ES-I3 (cell line): ENCODE data around the gene TRDN.

Experiments
- H3K36me3 ChIP-seq: 2 replicates; pipeline ENCODE4 v1.6.1; 2013; ENCODE audit warnings: mild to moderate bottlenecking, low read length, control low read depth, moderate library complexity; ENCODE audit not compliant: insufficient read depth
- H3K4me1 ChIP-seq: 2 replicates; pipeline ENCODE4 v1.6.1; 2013; ENCODE audit warnings: mild to moderate bottlenecking, control low read depth, low read length; ENCODE audit not compliant: insufficient read depth
- H3K9ac ChIP-seq: 2 replicates; pipeline ENCODE4 v1.6.1; 2013; ENCODE audit warnings: low read depth, mild to moderate bottlenecking, low read length, moderate library complexity
- H3K9me3 ChIP-seq: 2 replicates; pipeline ENCODE4 v1.6.1; 2013; ENCODE audit warnings: mild to moderate bottlenecking, low read length, moderate library complexity; ENCODE audit not compliant: control insufficient read depth, insufficient read depth

The TRDN gene

GRCh38 chr6:123648020-123648580 lies 11.3 kb upstream of the TRDN start:
- Histone ChIP-seq H3K9ac (no peak overlapping the region), H3K36me3 (no peaks in the 10 kb centered on the region), H3K9me3 (no peaks in the 10 kb centered on the region), H3K4me1 (no peaks in the 10 kb centered on the region)

GRCh38 chr6:123641497-123641896 lies 4.7 kb upstream of the TRDN start:
- peaks cover 7% of the 10 kb centered on the region for H3K4me1 ChIP-seq
- no peaks in the 10 kb centered on the region for H3K36me3 ChIP-seq
- no peak overlapping the region for H3K9ac ChIP-seq
- H3K9me3 ChIP-seq: no peaks in the 10 kb centered on the region

- Histone ChIP-seq H3K4me1 (peaks cover 7% of the 10 kb centered on the region), H3K9me3 (no peaks in the 10 kb centered on the region), H3K9ac (no peak overlapping the region), H3K36me3 (no peaks in the 10 kb centered on the region)
Measured at GRCh38 chr6:123640567-123641187, 3.9 kb upstream of the TRDN start.

GRCh38 chr6:123638865-123639264 lies 2.1 kb upstream of the TRDN start:
- Histone ChIP-seq H3K36me3 (no peaks in the 10 kb centered on the region), H3K4me1 (peaks cover 7% of the 10 kb centered on the region), H3K9me3 (no peaks in the 10 kb centered on the region), H3K9ac (no peak overlapping the region)

GRCh38 chr6:123636282-123636681 lies 468 bp downstream of the TRDN start:
- H3K9me3 ChIP-seq: no peaks in the 10 kb centered on the region
- H3K9ac ChIP-seq: no peak overlapping the region
- peaks cover 7% of the 10 kb centered on the region for H3K4me1 ChIP-seq
- H3K36me3 ChIP-seq: no peaks in the 10 kb centered on the region

GRCh38 chr6:123635567-123635966 lies 1.2 kb downstream of the TRDN start:
- Histone ChIP-seq H3K9me3 (no peaks in the 10 kb centered on the region), H3K9ac (no peak overlapping the region), H3K36me3 (no peaks in the 10 kb centered on the region), H3K4me1 (peaks cover 4% of the 10 kb centered on the region)

- no peaks in the 10 kb centered on the region for H3K36me3 ChIP-seq
- H3K9me3 ChIP-seq: no peaks in the 10 kb centered on the region
- peaks cover 4% of the 10 kb centered on the region for H3K4me1 ChIP-seq
- H3K9ac ChIP-seq: no peak overlapping the region
Measured at GRCh38 chr6:123635144-123635543, 1.6 kb downstream of the TRDN start.

- H3K36me3 ChIP-seq: no peaks in the 10 kb centered on the region
- no peaks in the 10 kb centered on the region; the same call in none of the 2 replicates for H3K4me1 ChIP-seq
- no peak overlapping the region for H3K9ac ChIP-seq
- no peaks in the 10 kb centered on the region for H3K9me3 ChIP-seq
Measured at GRCh38 chr6:123632641-123633040, 4.1 kb downstream of the TRDN start.

GRCh38 chr6:123629258-123629941 lies 7.3 kb downstream of the TRDN start:
- no peak overlapping the region for H3K9ac ChIP-seq
- H3K4me1 ChIP-seq: no peaks in the 10 kb centered on the region; the same call in 1 of the 2 replicates
- no peaks in the 10 kb centered on the region for H3K36me3 ChIP-seq
- no peaks in the 10 kb centered on the region for H3K9me3 ChIP-seq

GRCh38 chr6:123625696-123626095 lies 11.1 kb downstream of the TRDN start:
- H3K9me3 ChIP-seq: no peaks in the 10 kb centered on the region
- H3K4me1 ChIP-seq: no peaks in the 10 kb centered on the region; the same call in 1 of the 2 replicates
- no peak overlapping the region for H3K9ac ChIP-seq
- H3K36me3 ChIP-seq: no peaks in the 10 kb centered on the region

- H3K9ac ChIP-seq: no peak overlapping the region
- H3K36me3 ChIP-seq: no peaks in the 10 kb centered on the region
- no peaks in the 10 kb centered on the region for H3K9me3 ChIP-seq
- no peaks in the 10 kb centered on the region for H3K4me1 ChIP-seq
Measured at GRCh38 chr6:123622780-123623179, 14.0 kb downstream of the TRDN start.

GRCh38 chr6:123619156-123619555 lies 17.6 kb downstream of the TRDN start:
- Histone ChIP-seq H3K4me1 (no peaks in the 10 kb centered on the region), H3K9ac (no peak overlapping the region), H3K36me3 (no peaks in the 10 kb centered on the region), H3K9me3 (no peaks in the 10 kb centered on the region)

- H3K9ac ChIP-seq: no peak overlapping the region
- no peaks in the 10 kb centered on the region for H3K4me1 ChIP-seq
- no peaks in the 10 kb centered on the region for H3K36me3 ChIP-seq
- no peaks in the 10 kb centered on the region for H3K9me3 ChIP-seq
Measured at GRCh38 chr6:123616942-123617341, 19.8 kb downstream of the TRDN start.

GRCh38 chr6:123616016-123616415 lies 20.7 kb downstream of the TRDN start:
- H3K9me3 ChIP-seq: no peaks in the 10 kb centered on the region
- H3K36me3 ChIP-seq: no peaks in the 10 kb centered on the region
- H3K4me1 ChIP-seq: no peaks in the 10 kb centered on the region
- H3K9ac ChIP-seq: no peak overlapping the region

GRCh38 chr6:123610779-123611178 lies 26.0 kb downstream of the TRDN start:
- Histone ChIP-seq H3K9me3 (no peaks in the 10 kb centered on the region), H3K36me3 (no peaks in the 10 kb centered on the region), H3K9ac (no peak overlapping the region), H3K4me1 (no peaks in the 10 kb centered on the region)
